BLaER1 treated with 17β-estradiol and CSF1 and Interleukin-3, amounts not matched to agents 10 nM and 100 nM (cell line): ENCODE results near the gene FADS3.

Source experiments
- H3K27ac ChIP-seq, 11 experiments: shearing (Covaris generic); formaldehyde crosslinking; 2 replicates each; pipeline ENCODE4 v1.8.1; 2022
- H3K27me3 ChIP-seq, 11 experiments: shearing (Covaris generic); formaldehyde crosslinking; 2 replicates each; pipeline ENCODE4 v1.8.1; 2022
- H3K36me3 ChIP-seq, 11 experiments: shearing (Covaris generic); formaldehyde crosslinking; 2 replicates each; pipeline ENCODE4 v1.8.1; 2022
- H3K4me1 ChIP-seq, 10 experiments: shearing (Covaris generic); formaldehyde crosslinking; 2 replicates each; pipeline ENCODE4 v1.8.1; 2022
- H3K4me2 ChIP-seq, 11 experiments: shearing (Covaris generic); formaldehyde crosslinking; 2 replicates each; pipeline ENCODE4 v1.8.1; 2022
- H3K4me3 ChIP-seq, 10 experiments: shearing (Covaris generic); formaldehyde crosslinking; 2 replicates each; pipeline ENCODE4 v1.8.1; 2022
- H3K9ac ChIP-seq, 11 experiments: shearing (Covaris generic); formaldehyde crosslinking; 2 replicates each; pipeline ENCODE4 v1.8.1; 2022
- H3K9me3 ChIP-seq, 11 experiments: shearing (Covaris generic); formaldehyde crosslinking; replicated peaks in 1 of 11; 2 replicates each; pipeline ENCODE4 v1.8.1; 2022
- H4K20me1 ChIP-seq, 11 experiments: shearing (Covaris generic); formaldehyde crosslinking; 2 replicates each; pipeline ENCODE4 v1.8.1; 2022
- Cebpa-rat ChIP-seq, 11 experiments: shearing (Covaris generic); IDR thresholded peaks; 2 replicates each; pipeline ENCODE4 v1.8.1; 2022

FADS3 gene

GRCh38 chr11:61870541-61871031, 20.8 kb downstream of the FADS3 start:
- Histone ChIP-seq H3K4me3 (peak overlapping the region in 7 of 10 experiments; percentile 23 to 54 (median 46); a peak in 11 of 20 replicates), H3K27me3 (no peaks in the 10 kb centered on the region), H3K9ac (peak overlapping the region; percentile 29 to 73 (median 64); a peak in 20 of 22 replicates), H3K27ac (peak overlapping the region in 10 of 11 experiments; percentile 19 to 74 (median 61); a peak in 18 of 22 replicates), H3K4me2 (peak overlapping the region; percentile 77 to 99 (median 95)), H4K20me1 (peaks cover 0 to 61% (median 45%) of the 10 kb centered on the region in 11 experiments; a peak in 17 of 22 replicates), H3K9me3 (no peaks in the 10 kb centered on the region), H3K4me1 (peaks cover 45 to 58% (median 54%) of the 10 kb centered on the region in 10 experiments), H3K36me3 (peaks cover 11 to 43% (median 20%) of the 10 kb centered on the region in 11 experiments)
- no peak for TF ChIP-seq Cebpa-rat (IDR thresholded peaks at IDR 0.05)

DNA sequence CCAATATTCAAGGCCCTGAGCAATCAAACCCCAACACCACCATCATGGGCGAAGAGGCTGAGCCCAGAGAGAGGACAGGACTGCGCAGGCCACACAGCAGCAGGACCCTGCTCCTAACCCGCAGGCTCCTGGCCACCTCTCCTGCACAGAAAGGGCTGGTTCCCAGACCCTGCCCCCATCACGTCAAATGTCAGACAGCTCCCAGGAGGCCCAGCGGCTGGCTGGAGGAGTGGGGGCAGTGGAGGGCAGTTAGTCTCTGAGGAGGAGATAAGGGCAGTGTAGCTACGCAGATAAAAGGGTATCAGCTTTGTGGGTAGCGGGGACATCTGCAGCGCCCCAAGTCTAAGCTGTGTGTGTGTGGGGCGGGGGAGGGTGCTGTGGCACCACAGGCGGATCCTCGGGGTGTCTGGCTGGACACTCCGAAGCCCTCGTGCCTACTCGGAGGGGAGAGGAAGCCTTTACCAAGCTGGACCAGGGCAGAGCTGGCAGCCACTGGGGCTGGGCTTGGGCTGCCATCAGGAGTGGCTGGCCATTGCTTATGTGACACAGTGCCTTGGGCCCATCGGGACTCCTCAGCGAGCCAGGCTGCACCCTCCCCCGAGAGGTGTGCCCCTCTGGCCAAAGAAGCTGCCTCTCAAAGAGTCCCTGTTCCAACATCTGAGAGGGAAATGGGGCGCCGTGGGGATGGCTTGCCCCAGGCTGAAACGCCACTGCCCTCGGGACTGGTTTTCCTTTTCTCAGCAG, 21.5 kb downstream of the FADS3 start:
- no peaks in the 10 kb centered on the region for H3K9me3 ChIP-seq
- TF ChIP-seq Cebpa-rat (IDR thresholded peaks at IDR 0.05), result no peak
- H3K27me3 ChIP-seq, result no peaks in the 10 kb centered on the region
- H3K4me3 ChIP-seq, result peak overlapping the region in 1 of 10 experiments; percentile 5; a peak in 1 of 20 replicates
- peaks cover 0 to 68% (median 52%) of the 10 kb centered on the region in 11 experiments; a peak in 17 of 22 replicates for H4K20me1 ChIP-seq
- peak overlapping the region in 5 of 11 experiments; percentile 7 to 74 (median 58); a peak in 6 of 22 replicates for H3K27ac ChIP-seq
- peak overlapping the region in 9 of 11 experiments; percentile 11 to 73 (median 41); a peak in 9 of 22 replicates for H3K9ac ChIP-seq
- peak overlapping the region; percentile 77 to 99 (median 95) for H3K4me2 ChIP-seq
- H3K4me1 ChIP-seq, result peaks cover 45 to 62% (median 54%) of the 10 kb centered on the region in 10 experiments
- H3K36me3 ChIP-seq, result peaks cover 18 to 43% (median 27%) of the 10 kb centered on the region in 11 experiments

- TF ChIP-seq Cebpa-rat (IDR thresholded peaks at IDR 0.05), result no peak
- Histone ChIP-seq H3K9me3 (no peaks in the 10 kb centered on the region), H3K36me3 (peaks cover 23 to 47% (median 32%) of the 10 kb centered on the region in 11 experiments), H3K4me1 (peaks cover 45 to 61% (median 54%) of the 10 kb centered on the region in 10 experiments), H3K4me2 (peak overlapping the region; percentile 77 to 99 (median 95)), H3K27ac (no peak overlapping the region), H3K4me3 (no peak overlapping the region), H3K27me3 (no peaks in the 10 kb centered on the region), H3K9ac (peak overlapping the region in 5 of 11 experiments; percentile 11 to 64 (median 25); a peak in 3 of 22 replicates), H4K20me1 (peaks cover 0 to 69% (median 54%) of the 10 kb centered on the region in 11 experiments; a peak in 17 of 22 replicates)
Observed at GRCh38 chr11:61869429-61869707, 22.0 kb downstream of the FADS3 start.

GRCh38 chr11:61868571-61869428, 22.5 kb downstream of the FADS3 start:
- H3K4me1 ChIP-seq, result peaks cover 45 to 55% (median 50%) of the 10 kb centered on the region in 10 experiments
- H3K9me3 ChIP-seq, result no peaks in the 10 kb centered on the region
- peaks cover 28 to 47% (median 38%) of the 10 kb centered on the region in 11 experiments for H3K36me3 ChIP-seq
- H3K4me2 ChIP-seq, result peak overlapping the region; percentile 77 to 99 (median 95); a peak in 21 of 22 replicates
- H3K4me3 ChIP-seq, result no peak overlapping the region
- TF ChIP-seq Cebpa-rat (IDR thresholded peaks at IDR 0.05), result no peak
- H3K27ac ChIP-seq, result no peak overlapping the region
- H4K20me1 ChIP-seq, result peaks cover 0 to 72% (median 58%) of the 10 kb centered on the region in 11 experiments; a peak in 17 of 22 replicates
- no peaks in the 10 kb centered on the region for H3K27me3 ChIP-seq
- no peak overlapping the region; a peak in 1 of 22 replicates for H3K9ac ChIP-seq

- no peak for TF ChIP-seq Cebpa-rat (IDR thresholded peaks at IDR 0.05)
- peaks cover 0 to 86% (median 59%) of the 10 kb centered on the region in 11 experiments; a peak in 17 of 22 replicates for H4K20me1 ChIP-seq
- H3K4me2 ChIP-seq, result no peak overlapping the region
- H3K27ac ChIP-seq, result no peak overlapping the region
- no peak overlapping the region for H3K9ac ChIP-seq
- H3K4me3 ChIP-seq, result no peak overlapping the region
- peaks cover 47 to 63% (median 56%) of the 10 kb centered on the region in 11 experiments for H3K36me3 ChIP-seq
- H3K27me3 ChIP-seq, result no peaks in the 10 kb centered on the region
- no peaks in the 10 kb centered on the region for H3K9me3 ChIP-seq
- peaks cover 33 to 40% (median 35%) of the 10 kb centered on the region in 10 experiments for H3K4me1 ChIP-seq
Observed at GRCh38 chr11:61866958-61867343, 24.4 kb downstream of the FADS3 start.

GRCh38 chr11:61866231-61866957, 25.0 kb downstream of the FADS3 start:
- no peak overlapping the region for H3K27ac ChIP-seq
- no peak overlapping the region for H3K4me2 ChIP-seq
- H3K4me3 ChIP-seq, result no peak overlapping the region
- H3K27me3 ChIP-seq, result no peaks in the 10 kb centered on the region
- H4K20me1 ChIP-seq, result peaks cover 0 to 91% (median 60%) of the 10 kb centered on the region in 11 experiments; a peak in 17 of 22 replicates
- peaks cover 52 to 69% (median 62%) of the 10 kb centered on the region in 11 experiments for H3K36me3 ChIP-seq
- no peak for TF ChIP-seq Cebpa-rat (IDR thresholded peaks at IDR 0.05)
- H3K9me3 ChIP-seq, result no peaks in the 10 kb centered on the region
- H3K4me1 ChIP-seq, result peaks cover 28 to 34% (median 29%) of the 10 kb centered on the region in 10 experiments
- 0 out of 22 replicates have a peak overlapping the region, but pooled peaks of 1 of the 11 experiments have one; percentile 6 for H3K9ac ChIP-seq

DNA sequence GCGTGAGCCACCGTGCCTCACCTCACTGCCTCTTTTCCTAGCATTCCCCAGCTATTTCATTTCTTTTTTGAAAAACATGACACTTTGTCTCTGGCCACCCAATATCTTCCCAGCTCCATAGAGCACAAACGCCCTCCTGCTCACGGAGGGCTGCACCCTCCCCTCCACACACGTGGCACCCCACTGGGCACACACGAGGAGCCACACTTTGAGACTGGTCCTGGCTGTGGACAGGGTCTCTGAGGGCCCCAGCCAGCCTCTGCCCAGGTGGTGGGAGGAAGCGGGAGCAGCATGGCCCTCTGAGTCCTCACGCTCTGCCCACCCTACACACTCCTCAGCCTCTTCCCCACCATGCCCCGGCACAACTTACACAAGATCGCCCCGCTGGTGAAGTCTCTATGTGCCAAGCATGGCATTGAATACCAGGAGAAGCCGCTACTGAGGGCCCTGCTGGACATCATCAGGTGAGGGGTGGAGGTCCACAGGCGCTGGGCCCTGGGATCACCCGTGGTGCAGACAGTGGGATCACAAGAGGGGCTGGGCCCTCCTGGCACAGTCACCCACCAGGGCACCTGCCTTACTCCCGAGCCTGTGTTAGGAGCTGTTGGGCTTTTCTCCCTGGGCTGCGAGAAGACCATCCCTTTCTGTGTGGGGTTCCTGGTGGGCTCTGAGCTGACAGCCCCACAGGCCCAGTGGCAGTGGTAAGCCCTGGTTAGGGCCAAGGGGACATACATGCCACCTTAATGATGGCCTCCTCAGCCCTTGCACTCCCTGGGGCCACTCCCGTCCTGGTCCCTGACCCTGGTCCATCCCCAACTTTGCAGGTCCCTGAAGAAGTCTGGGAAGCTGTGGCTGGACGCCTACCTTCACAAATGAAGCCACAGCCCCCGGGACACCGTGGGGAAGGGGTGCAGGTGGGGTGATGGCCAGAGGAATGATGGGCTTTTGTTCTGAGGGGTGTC, 26.2 kb downstream of the FADS3 start:
- Histone ChIP-seq H3K9ac (no peak overlapping the region), H3K27me3 (no peaks in the 10 kb centered on the region), H3K36me3 (peaks cover 65 to 82% (median 75%) of the 10 kb centered on the region in 11 experiments), H3K9me3 (no peaks in the 10 kb centered on the region), H4K20me1 (peaks cover 0 to 95% (median 47%) of the 10 kb centered on the region in 11 experiments; a peak in 17 of 22 replicates), H3K4me3 (no peak overlapping the region), H3K4me1 (peaks cover 15 to 21% (median 16%) of the 10 kb centered on the region in 10 experiments), H3K27ac (no peak overlapping the region), H3K4me2 (no peak overlapping the region)
- no peak for TF ChIP-seq Cebpa-rat (IDR thresholded peaks at IDR 0.05)
